ENCODE data around the gene CCDC158.
"Not testable (repeated sequence)": the region's sequence is repeated elsewhere in the genome, so short reads cannot be mapped to it uniquely, and the experiment has no call there.

Gene CCDC158

DNA sequence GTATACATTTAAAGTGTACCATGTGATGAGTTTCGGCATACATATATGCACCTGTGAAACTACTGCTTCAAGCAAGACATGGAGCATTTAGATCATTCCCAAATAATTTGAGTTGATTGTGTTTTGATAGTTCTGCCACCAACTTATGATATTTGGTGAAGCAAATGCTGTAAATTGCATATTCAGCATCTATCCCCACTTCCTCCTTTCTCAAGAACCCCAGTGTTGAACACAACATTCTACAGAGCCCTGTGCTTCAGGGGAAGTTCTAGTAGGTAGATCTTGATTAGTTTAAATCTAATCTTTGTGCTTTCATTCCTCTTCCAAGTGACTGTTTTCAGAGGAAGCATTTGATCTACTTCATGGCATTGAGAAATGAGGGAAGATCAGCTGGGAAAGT lies 8.7 kb upstream of the CCDC158 start:
- DNase-seq = no peak

DNA sequence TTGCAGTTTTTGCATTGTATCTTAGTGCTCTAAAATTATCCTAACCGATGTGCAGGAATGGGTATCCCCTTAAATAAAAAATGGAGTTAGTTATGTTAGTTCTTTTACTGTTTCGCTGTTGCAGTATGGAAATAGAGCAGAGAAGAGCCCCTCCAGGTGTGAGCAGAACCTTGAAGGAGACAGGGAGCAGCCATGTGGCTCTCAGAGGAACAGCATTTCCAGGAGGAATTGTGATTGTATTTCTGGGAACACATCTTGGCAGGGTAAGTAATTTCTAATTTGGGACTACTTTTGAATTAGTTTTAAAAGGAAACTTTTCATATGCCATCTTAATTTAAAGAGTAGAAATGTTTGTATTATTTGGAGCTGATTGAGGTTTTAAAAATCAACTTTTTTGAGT lies 5.3 kb upstream of the CCDC158 start:
- no peak for DNase-seq

DNA sequence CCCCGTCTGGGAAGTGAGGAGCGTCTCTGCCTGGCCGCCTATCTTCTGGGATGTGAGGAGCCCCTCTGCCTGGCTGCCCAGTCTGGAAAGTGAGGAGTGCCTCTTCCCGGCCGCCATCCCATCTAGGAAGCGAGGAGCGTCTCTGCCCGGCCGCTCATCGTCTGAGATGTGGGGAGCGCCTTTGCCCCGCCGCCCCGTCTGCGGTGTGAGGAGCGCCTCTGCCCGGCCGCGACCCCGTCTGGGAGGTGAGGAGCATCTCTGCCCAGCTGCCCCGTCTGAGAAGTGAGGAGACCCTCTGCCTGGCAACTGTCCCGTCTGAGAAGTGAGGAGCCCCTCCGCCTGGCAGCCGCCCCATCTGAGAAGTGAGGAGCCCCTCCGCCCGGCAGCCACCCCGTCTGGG lies 2.2 kb upstream of the CCDC158 start:
- not testable (repeated sequence) for DNase-seq

DNA sequence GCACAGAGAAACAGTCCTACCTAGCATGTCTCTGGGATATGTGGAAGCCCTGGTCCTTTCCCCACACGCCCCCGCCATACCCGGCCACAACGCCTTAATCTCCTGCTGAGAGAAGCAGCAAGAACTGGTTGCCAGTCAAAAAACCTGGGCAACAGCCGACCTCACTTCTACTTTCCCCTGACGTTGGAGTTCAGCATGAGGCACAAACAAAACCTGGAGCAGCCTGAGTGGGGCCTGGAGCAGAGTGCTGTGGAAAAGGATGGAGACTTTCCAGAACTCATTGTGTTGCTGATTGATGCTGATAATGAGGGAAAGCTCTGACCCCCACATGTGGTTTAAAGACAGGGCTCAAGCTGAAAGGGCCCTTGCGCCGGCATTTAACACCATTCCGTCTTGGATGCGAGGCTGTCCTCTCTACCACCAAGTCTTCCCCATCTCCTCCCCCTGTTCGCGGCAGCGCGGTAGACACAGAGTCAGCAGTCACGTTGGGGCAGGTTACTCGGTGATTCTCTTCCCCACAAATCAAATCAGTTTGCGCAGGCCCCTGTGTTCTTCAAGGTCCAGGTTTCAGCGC lies 666 bp downstream of the CCDC158 start:
- DNase-seq = no peak

DNA sequence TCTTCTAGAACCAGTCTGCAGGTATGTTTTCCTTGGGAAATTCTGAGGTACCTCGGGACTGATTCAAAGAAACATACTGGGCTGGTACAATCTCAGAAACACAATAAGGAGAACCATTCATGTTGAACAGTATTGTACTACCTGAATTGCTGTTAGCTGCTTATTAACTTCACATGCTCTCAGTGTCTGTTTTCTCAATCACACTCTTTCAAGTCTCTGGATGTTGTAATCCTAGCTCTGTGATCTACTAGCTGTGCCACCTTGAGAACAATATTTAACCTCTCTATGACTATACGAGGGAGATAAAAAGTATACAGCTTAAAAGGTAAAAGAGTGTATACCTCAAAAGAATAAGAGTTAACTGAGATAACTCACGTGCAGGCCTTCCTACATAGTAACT lies 10.3 kb downstream of the CCDC158 start:
- DNase-seq = no peak

DNA sequence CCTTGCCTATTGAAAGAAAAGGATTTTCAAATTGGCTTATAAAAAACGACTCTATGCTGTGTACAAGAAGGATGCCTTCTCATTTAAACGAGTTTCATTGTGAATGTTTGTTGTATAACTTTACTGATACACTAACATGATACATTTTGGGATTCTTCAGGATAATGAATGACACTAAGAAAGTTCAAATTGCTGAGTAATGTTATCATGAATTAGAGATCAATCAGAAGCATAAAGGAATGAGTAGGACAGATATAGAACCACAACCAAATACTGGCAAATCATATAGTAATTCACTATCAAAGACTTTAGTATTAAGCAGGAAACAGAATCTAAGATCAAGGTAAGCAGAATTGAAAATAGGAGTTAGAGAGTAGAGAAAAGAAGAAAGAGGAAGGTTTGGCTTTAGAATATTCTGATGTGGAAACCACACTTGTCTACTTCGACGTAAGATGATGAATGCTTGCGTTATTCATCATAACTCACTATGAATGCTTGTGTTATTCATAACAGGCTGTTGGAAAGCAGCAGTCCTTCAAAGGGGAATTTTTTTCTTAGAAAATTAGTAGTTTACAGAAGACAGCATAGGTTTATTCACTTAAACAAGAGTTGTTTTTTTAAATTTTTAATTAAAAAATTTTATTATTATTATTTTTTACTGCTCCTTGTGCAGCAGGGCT lies 13.4 kb downstream of the CCDC158 start:
- DNase-seq = no peak

DNA sequence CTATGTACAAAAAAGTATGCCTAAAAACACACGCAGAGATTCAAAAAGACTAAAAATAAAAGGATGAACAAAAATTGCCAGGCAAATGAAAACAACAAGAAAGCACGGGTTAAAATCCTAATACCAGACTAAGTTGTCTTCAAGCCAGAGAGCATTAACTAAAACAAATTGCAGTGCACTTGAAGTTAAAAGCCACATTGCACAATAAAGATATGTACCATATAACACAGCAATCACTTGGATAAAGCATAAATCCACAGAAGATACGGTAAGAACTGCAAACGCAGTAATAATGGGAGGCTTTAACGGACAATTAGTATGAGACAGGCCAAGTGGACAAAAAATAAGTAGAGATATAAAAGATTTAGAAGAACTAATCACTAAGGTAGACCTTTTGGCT lies 14.9 kb downstream of the CCDC158 start:
- DNase-seq = no peak

DNA sequence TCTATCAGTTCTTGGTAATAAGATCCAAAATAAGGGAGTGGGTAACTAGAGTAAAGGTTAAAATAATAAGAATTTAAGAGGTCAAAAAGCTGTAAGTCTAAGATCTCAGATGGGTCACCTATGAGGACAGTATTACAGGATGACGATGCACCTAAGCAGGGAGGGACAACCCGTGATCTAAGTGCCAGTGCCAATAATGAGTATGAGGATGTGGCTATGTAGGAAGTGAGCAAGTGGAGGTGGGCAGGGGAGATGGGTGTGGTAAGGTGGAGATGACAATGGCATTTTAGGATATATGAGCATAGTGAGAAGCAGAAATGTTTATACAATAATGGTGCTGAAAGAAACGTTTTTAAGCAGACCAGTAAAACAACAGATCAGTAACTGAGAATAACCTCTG lies 19.3 kb downstream of the CCDC158 start:
- DNase-seq = no peak

DNA sequence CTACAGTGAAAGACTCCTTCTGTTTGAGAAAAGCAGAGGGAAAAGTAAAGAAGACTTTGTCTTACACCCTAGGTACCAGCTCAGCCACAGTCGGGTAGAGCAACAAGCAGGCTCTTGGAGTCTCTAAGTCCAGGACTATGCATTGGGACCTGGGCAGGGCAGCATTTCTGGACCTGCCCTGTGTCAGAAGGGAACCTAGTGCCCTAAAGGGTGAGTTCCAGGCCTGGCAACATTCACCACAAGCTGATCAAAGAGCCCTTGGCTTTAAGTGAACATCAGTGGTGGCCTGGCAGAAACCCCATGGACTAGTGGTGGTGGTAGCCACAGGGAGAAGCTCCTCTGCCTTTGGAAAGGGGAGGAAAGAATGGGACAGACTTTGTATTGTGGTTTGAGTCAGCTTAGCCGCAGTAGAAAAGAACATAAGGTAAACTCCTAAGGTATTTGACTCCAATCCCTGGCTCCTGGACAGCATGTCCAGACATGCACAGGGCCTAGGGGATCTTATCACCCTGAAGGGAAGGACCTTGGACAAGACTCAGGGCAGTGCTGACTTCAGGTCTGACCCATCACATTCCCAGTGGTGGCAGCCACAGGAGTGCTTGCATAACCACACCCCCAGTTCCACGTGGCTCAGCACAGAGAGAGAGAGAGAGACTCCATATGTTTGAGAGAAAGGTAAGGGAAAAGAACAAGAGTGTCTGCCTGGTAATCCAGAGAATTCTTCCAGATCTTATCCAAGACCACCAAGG lies 32.6 kb downstream of the CCDC158 start:
- DNase-seq = no peak

DNA sequence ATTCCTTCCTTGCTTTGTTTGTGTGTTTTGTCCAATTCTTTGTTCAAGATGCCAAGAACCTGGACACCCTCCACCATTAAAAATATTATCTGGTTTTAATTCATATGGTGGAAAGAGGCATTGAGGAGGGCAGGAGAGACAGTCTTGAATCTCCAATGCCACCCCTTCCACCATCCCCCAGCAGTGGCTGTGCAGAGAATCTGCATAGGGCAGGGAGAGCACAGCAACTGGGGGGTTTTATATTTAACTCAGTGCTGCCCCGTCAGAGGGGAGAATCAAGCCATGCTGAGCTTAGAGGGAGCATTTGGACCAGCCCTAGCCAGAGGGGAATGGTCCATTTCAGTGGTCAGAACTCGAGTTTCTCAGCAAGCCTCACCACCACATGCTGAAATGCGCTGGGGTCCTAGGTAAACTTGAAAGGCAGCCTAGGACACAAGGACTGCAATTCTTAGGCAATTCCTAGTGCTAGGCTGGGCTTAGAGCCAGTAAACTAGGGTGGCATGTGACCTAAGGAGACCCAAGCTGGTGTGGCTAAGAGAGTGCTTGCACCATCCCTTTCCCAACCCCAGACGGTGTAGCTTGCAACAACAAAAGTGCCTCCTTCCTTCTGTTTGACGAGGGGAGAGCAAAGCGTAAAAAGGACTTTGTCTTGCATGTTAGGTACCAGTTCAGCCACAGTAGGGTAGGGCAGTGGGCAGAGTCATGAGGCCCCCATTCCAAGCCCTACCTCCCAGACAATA lies 34.2 kb downstream of the CCDC158 start:
- no peak for DNase-seq

DNA sequence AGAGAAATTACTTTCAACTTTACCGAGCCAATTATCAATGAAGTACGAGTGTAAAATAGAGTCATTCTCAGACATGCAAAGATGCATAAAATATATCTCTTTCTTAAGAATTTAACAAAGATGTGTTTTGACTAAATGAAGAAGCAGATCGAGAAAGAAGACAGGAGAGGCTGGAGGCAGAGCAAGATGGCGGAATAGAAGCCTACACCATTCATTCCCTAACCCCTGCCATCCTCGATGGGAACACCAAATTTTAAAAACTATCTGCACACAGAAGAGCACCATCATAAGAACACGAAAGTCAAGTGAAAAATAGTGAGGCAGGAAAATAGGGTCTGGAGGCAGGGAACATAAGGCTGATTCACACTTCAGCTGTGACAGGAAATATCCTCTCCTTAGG lies 35.0 kb downstream of the CCDC158 start:
- DNase-seq = no peak

DNA sequence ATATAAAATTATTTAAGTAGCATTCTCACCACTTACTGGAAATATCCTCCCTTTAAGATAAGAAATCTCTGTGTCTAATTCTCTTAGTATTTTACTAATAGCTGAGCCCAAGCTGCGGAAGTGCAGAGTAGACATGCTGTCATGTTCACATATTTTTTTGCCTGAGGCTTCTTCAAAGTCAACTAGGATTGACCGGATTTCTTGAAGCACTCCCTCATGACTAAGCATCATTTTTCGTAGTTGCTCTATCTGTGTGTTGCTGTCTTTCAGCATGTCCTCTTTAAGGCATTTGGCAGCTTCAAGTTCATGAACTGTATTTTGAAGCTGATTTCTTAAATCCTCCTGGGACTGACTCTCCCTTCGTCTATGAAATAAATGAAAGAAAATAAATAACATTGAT lies 36.9 kb downstream of the CCDC158 start:
- no peak for DNase-seq

DNA sequence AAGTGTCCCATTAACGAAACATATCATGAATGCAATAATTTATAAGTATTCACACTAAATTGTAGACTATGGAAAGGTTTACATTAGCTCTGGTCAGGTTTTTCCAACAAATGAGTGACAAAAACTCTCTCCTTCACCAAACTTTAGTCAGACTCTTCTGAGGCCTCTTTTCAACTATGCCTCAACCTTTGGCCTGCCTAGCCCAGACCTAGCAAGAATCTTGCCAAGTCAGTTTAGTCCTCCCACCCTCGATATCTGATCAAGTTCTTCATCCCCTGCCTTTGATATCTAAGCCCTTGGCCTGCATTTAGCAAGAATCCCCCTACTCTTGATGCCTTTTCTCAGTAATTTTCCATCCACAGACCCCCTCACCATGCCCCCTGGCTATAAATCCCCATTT lies 37.9 kb downstream of the CCDC158 start:
- DNase-seq = no peak

DNA sequence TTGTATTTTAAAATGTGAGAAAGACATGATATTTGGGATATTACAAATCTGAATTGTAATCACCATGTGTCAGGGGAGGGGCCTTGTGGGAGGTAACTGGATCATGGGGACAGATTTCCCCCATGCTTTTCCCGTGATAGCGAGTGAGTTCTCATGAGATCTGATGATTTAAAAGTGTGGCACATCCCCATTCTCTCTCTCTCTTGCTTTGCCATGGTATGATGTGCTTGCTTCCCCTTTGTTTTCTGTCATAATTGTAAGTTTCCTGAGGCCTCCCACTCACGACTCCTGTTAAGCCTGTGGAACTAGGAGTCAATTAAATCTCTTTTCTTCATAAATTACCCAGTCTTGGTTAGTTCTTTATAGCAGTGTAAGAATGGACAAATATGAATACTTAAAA lies 39.0 kb downstream of the CCDC158 start:
- DNase-seq = no peak

DNA sequence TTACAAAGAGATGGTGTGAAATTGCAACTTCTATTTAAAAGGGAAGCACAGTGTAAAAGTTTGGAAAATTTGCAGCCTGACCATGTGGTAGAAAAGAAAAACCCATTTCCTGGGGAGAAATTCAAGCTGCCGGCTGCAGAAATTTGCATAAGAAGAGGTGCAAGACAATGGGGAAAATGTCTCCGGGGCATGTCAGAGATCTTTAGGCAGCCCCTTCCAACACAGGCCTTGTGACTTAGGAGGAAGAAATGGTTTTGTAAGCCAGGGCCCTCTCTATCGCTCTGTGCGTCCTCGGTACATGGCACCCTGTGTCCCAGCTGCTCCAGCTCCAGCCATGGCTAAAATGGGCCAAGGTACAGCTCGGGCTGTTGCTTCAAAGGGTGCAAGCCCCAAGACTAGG lies 40.4 kb downstream of the CCDC158 start:
- no peak for DNase-seq

DNA sequence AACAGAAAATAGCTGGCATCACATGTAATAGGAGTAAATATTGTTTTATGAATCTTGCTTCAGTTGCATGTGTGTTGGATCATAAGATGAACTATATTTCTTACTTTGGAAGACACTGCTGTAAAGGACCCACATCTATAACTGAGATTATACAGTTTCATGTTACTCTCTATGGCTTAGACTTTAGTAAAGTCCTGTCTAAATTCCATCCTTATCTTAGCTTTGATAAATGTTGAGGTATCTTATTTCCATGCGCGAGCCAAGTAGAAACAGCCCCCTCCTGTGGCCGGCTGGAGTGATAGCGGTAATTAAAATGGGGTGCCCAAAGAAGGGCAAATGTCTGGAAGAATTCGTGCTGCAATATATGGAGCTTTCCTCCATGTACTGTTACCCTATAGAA lies 43.0 kb downstream of the CCDC158 start:
- peak; percentile 7 for DNase-seq

DNA sequence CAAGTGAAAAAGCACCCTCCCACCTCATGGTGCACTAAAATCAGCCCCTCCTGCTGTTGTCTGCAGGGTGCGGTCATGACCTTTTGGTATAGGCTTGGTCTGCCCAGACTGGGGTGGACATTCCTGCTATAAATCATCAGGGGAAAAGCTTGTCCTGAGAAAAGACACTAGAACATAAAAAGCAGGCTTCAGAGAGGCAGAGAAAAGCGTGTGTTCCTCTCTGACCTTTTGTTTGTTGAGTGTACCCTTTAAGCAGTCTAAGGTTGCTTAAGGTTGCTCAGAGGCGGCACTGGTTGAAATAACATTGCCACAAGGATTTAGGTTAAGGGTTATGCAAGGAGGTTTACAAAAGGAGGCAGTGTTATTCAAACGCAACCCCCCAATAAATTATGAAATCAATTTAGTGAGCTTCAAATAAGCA lies 43.5 kb downstream of the CCDC158 start:
- DNase-seq = no peak

DNA sequence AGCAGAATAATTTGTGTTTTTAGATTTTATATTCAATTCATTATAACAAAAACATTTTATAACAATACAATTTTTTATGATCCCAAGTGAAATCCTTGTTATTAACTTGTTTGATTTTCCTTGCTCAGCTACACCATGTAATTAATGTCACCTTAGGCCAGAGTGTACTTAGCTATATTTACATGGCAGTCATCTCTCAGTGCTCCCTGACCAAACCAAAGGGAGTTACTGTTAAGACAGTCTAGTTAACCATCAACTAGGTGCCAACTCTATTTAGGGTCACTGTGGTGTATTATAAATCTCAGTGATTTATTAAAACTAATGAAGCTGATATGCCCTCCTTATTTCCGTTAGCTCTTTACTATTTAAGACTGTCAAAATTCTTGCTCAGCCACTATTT lies 44.4 kb downstream of the CCDC158 start:
- no peak for DNase-seq

DNA sequence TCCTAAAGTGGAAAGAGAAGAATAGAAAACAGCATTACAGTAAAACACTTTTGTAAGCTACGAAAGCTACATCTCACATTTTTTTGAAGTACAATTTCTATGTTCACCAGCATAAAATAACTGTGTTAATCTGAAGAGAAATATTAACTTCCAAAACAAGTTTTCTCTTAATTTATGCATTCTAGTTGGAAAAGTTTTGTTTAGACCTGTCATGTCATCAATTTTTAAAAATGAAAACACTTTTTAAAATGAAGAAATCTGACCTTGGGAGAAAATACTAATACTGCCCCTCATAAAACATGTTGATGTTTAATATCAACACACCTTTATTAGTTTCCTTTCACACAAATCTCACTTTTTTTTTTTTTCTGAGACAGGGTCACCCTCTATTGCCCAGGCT lies 45.2 kb downstream of the CCDC158 start:
- DNase-seq = no peak

DNA sequence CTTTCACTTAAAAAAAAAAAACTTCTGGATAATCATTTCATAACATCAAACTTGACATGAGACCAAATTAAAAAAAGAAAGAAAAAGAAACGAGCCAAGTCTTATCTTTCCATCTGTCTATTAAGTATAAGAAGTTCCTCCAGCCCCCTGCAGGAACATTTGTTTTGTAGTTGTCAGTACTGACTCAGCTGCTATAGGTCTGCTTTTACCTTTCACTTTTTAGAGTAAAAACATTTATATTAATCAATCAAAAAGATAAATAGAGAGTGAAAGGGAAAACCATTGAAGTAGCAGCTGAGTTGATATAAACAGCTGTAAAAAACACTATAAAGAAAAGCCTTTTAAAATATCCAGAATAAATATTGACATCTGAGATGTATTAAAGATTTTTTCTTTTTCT lies 46.1 kb downstream of the CCDC158 start:
- no peak for DNase-seq

DNA sequence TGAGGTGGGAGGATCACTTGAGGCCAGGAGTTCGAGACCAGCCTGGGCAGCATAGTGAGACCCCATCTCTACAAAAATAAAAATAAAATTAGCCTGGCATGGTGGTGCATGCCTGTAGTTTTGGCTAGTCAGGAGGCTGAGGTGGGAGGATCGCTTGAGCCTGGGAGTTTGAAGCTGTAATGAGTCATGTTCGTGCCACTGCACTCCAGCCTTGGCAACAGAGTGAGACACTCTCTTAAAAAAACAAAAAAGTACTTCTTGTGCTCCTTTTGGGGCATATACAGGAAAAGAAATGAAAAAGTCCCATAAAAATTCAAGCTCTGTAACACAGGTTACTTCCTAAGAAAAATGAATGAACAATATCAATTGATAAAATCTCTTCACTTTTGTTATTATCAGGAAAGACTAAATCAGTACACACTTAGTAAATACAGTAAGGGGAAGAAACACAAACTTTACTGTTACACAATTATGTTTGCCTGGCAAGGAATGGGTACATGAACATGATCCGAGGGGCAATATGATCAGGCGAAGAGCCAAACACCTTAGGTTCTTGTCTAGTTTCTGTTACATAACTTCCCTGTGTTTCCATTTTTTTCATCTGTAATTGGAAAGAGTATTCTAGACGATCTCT lies 46.9 kb downstream of the CCDC158 start:
- peak; percentile 3 for DNase-seq

DNA sequence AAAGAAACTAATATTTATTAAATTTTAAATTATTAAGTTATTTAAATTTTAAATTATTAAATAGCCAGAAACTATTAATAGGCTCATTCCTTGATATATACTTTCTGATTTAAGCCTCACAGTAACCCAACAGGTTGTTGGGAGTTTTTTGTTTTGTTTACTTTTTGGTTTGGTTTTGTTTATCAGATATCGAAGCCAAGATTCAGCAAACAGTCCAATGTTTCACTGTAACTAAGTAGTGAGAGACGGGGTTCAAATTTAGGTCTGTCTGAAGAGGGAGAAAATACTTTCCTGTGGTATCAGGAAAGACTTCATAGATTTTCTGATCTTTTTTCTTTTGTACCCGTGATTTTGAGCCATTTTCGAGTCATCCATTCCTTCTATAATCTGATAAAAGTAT lies 54.2 kb downstream of the CCDC158 start:
- no peak for DNase-seq

DNA sequence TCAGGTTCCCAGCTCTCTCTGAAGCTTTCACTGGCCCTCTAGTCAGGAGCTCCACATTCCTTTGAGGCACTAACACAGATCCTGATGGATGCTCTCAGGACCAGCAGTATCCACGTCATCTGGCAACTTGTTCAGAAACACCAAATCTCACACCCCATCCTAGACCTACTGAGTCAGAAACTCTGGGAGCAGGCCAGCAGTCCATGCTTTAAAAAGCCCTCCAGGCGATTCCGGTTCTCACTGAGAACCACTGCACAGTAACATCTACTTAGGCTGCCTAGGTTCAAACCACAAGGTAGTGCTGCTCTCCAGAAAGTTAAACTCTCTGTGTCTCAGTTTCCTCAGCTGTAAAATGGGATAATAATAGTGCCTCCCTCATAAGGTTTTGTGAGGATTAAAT lies 55.3 kb downstream of the CCDC158 start:
- no peak for DNase-seq
